ENCODE data around the gene FGFR3.

Gene FGFR3

DNA sequence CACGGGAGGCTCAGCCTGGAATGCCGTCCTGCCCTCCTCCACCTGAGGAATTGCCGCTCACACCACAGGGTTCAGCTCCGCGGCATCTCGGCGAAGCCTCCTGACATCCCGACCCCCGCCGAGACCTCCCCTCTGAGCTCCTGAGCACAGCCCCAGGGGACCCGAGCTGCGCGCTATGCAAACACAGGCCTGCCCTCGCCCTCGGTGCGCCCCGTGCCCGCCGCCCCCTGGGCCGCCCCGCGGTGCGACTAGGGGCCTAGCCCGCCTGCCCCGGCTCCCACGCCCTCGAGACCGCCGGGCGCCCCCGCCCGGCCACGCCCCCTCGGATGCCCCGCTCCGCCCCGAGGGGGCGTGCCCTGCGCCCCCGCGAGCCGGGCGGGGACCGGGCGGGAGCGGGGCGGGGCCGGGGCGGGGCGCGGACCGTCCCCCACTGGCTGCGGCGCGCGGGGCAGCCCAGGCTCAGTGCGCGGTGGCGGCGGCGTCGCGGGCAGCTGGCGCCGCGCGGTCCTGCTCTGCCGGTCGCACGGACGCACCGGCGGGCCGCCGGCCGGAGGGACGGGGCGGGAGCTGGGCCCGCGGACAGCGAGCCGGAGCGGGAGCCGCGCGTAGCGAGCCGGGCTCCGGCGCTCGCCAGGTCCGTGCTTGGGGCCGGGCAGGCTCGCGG lies at the start of gene FGFR3:
TSS of gene FGFR3 (plus strand) at position 462 of the 664 bp plus-strand sequence. CDS start 642 bp downstream, outside the sequence.
- no peak for DNase-seq

- no peak for DNase-seq
These were observed 49.5 kb upstream of the FGFR3 start for GRCh38 chr4:1743551-1743950.

- no peak for DNase-seq
These were observed 49.1 kb upstream of the FGFR3 start for GRCh38 chr4:1743975-1744374.

DNA sequence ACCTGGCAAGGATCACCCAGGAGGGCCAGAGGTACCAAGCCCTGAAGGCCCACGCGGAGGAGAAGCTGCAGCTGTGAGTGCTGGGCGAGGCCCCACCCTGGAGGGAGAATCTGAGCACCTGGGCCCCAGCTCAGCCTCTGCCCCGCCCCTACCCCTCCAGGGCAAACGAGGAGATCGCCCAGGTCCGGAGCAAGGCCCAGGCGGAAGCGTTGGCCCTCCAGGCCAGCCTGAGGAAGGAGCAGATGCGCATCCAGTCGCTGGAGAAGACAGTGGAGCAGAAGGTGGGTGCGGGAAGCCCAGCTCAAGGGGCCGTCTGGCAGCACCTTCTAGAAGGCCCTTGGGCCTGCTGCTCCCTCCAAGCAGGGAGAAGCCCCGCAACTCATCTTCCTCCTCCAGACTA lies 48.5 kb upstream of the FGFR3 start:
- no peak for DNase-seq

GRCh38 chr4:1745165-1745564 lies 47.9 kb upstream of the FGFR3 start:
- no peak for DNase-seq

GRCh38 chr4:1745697-1746096 lies 47.4 kb upstream of the FGFR3 start:
- no peak for DNase-seq

GRCh38 chr4:1746265-1746691 lies 46.8 kb upstream of the FGFR3 start:
- no peak for DNase-seq

GRCh38 chr4:1746919-1747602 lies 46.0 kb upstream of the FGFR3 start:
- DNase-seq: no peak

- DNase-seq: no peak
These were observed 45.5 kb upstream of the FGFR3 start for GRCh38 chr4:1747603-1747967.

- peak; percentile 0 for DNase-seq
These were observed 44.6 kb upstream of the FGFR3 start for GRCh38 chr4:1748465-1748995.

DNA sequence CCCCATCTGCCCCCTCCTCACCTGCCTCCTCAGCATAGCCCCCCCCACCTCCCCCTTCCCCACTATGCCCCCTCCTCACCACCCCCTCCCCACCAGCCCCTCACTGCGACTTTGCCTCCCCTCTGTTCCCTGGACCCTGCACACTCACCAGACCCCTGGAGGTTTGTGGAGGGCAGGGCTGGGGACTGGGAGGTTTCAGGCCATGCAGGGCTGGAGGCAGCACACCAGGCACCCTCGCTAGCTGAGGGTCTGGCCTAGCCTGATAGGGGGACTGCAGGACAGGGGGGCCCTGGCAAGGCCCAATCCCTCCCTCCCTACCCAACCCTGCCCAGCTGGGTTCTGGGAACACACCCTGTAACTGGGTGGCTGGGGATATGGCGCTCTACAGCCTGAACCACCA lies 43.7 kb upstream of the FGFR3 start:
- no peak for DNase-seq

DNA sequence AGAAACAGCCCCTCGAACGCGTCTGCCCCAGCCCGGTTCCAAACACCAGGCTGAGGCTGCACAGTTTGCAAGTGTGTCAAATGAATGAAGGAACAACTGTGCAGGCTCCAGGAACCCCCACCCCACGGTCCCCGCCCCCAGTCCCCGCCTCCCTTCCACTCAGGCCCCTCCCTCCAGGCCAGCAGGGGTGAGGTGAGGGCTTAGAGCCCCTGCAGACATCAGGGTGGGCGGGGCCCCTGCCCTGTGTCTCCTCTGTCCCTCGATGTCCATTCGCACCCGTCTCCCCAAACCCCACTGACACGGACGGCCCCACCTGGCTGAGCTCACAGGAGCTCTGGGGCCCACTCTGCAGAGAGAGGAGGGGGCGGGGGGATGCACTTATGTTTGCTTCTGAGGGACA lies 43.3 kb upstream of the FGFR3 start:
- DNase-seq: no peak

- DNase-seq: no peak
These were observed 42.5 kb upstream of the FGFR3 start for GRCh38 chr4:1750381-1751154.

- DNase-seq: no peak
These were observed 41.8 kb upstream of the FGFR3 start for GRCh38 chr4:1751155-1751918.

- DNase-seq: no peak
These were observed 41.2 kb upstream of the FGFR3 start for GRCh38 chr4:1751919-1752283.

- no peak for DNase-seq
These were observed 40.6 kb upstream of the FGFR3 start for GRCh38 chr4:1752284-1753041.

- no peak for DNase-seq
These were observed 39.8 kb upstream of the FGFR3 start for GRCh38 chr4:1753294-1753696.

DNA sequence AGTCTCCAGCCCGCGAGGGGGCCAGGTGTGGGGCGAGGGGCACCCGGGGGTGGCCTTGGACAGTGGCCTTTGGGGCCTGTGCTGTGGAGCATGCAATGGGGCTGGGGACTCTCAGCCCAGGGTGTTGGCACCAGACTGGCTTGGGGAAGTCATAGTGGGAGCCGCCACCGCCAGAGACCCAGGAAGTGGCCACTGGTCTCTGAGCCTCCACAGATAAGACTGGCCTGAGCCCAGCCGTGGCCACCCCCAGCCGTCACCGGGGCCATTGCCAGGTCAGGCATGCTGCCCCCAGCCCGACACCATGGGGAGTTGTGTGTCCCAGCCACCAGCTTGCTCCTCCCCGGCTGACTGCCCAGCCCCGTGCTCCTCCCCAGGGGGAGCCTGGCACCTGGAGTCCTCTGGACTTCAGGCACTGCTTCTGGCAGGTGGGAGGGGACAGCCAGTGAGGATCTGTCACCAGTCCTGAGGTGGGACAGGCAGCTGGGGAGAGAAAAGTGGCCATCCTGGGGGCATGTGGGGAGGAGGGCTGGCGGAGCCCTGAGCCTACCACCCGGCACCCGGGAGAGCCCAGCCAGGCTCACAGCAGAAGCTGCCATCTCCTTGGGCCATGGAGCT lies 39.3 kb upstream of the FGFR3 start:
- DNase-seq: no peak

DNA sequence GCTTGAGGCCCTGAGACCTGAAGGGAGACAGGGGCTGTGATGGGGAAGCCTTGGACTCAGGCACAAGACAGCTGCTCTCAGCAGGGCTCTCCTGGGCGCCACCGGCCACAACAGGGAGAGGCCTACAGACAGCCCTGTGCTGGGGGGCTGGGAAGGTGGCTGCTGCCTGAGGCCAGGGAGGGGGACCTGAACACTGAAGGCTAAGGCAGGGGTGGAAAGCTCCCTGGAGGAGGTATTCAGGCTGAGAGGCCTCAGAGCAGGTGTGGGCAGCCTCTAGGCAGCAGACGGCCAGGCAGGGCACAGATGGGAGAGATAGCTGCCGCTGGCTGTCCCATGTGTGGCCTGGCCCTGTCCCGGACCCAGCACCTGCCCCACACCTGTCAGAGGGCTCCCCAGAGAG lies 38.8 kb upstream of the FGFR3 start:
- no peak for DNase-seq

DNA sequence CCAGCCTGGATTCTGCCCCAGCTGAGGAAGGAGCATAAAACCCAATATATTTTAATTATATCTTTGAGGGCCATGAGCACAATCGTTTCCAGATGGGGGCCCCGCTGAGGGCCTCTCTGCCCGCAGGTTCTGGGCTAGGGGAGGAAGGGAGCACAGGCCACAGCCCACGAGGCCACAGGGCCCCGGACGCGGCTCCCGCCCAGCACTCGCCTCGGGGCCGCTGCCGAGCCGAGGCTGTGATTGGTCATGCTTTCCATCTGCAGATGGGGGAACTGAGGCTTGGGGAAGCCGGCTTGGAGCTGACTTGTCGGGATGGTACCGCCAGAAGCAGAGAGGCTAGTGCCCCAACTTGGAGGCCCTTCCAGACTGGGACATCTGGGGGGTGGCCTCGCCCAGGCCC lies 37.8 kb upstream of the FGFR3 start:
- no peak for DNase-seq

DNA sequence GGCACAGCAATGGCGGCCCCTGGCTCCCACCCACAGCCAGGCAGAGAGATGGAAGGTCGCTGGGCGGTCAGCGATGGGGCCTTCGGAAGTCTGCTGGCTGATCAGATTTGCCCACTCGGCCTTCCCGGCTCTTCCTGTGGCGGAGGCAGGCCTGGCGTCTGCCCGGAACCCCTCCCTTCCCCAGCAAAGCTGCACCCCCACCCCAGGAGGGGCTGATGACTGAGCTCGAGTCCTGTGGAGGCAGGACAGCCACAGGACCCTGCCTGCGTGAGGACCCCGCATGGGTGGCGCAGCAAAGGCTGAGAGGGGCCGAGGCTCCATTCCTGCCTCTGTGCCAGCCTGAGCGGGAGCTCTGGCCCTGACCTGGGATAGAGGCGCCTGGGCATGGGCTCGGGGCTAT lies 37.0 kb upstream of the FGFR3 start:
- DNase-seq: no peak

Measured in SHP77 treated with DMSO at 0.1 percent for 48 hours (cell line).